Keratinocyte (primary cell): ENCODE data around the gene PVR. TPM values are rescaled to one million over a fixed set of nuclear protein-coding genes. Genes with fewer than 3 reads are reported as not detected.

Experiments used
- DNase-seq: peaks from one replicate; pipeline ENCODE4 v3.0.0-alpha.2; 2011; ENCODE audit warnings: low read depth, missing footprints, low spot score
- FAIRE-seq: peaks from 2 replicates; lab custom pipeline; 2011; peaks lifted over from hg19 to GRCh38; lab: Jason Lieb, UNC
- H2AFZ ChIP-seq: 2 replicates; pipeline ENCODE4 v1.6.0; 2012; ENCODE audit warnings: low read length, control low read depth, inconsistent platforms; ENCODE audit not compliant: control insufficient read depth
- H3K27ac ChIP-seq: 2 replicates; pipeline ENCODE4 v1.5.1; 2011; ENCODE audit warnings: low read length; ENCODE audit not compliant: control insufficient read depth, insufficient read depth
- H3K27me3 ChIP-seq: 3 replicates; pipeline ENCODE4 v1.6.0; 2011; ENCODE audit warnings: low read length; ENCODE audit not compliant: control insufficient read depth, insufficient read depth; ENCODE audit errors: extremely low read depth
- H3K36me3 ChIP-seq, 2 experiments: 2 replicates in 1 of 2; 3 replicates in 1 of 2; pipeline ENCODE4 v1.5.1; 2011; ENCODE audit warnings: low read length in 2 of 2, mild to moderate bottlenecking in 1 of 2; ENCODE audit not compliant: control insufficient read depth in 2 of 2, insufficient read depth in 2 of 2; ENCODE audit errors: extremely low read depth in 1 of 2
- H3K4me1 ChIP-seq: 3 replicates; pipeline ENCODE4 v1.5.1; 2011; ENCODE audit warnings: low read length; ENCODE audit not compliant: control insufficient read depth, insufficient read depth; ENCODE audit errors: extremely low read depth
- H3K4me2 ChIP-seq: 3 replicates; pipeline ENCODE4 v1.6.0; 2011; ENCODE audit warnings: low read depth, low read length; ENCODE audit not compliant: control insufficient read depth, insufficient read depth; ENCODE audit errors: extremely low read depth
- H3K4me3 ChIP-seq, 3 experiments: fragments of 200-600 bp in 1 of 3; sonication (generic) in 1 of 3; 2 replicates in 2 of 3; 3 replicates in 1 of 3; pipeline ENCODE4 v1.5.1; 2011 to 2016; ENCODE audit warnings: low read length in 3 of 3, mild to moderate bottlenecking in 3 of 3, control low read depth in 2 of 3, inconsistent platforms in 1 of 3, low read depth in 1 of 3, mixed read lengths in 1 of 3, mixed run types in 1 of 3, moderate library complexity in 1 of 3; ENCODE audit not compliant: control insufficient read depth in 2 of 3, insufficient read depth in 2 of 3; ENCODE audit errors: extremely low read depth in 1 of 3
- H3K79me2 ChIP-seq: 2 replicates; pipeline ENCODE4 v1.6.0; 2012; ENCODE audit warnings: low read length; ENCODE audit not compliant: control insufficient read depth, insufficient read depth
- H3K9ac ChIP-seq: 3 replicates; pipeline ENCODE4 v1.6.0; 2011; ENCODE audit warnings: low read length; ENCODE audit not compliant: control insufficient read depth, insufficient read depth; ENCODE audit errors: extremely low read depth
- H3K9me1 ChIP-seq: 3 replicates; pipeline ENCODE4 v1.6.0; 2011; ENCODE audit warnings: low read length; ENCODE audit not compliant: control insufficient read depth, insufficient read depth; ENCODE audit errors: extremely low read depth
- H3K9me3 ChIP-seq: 2 replicates; pipeline ENCODE4 v1.5.1; 2012; ENCODE audit warnings: low read depth, low read length; ENCODE audit not compliant: control insufficient read depth
- H4K20me1 ChIP-seq: 3 replicates; pipeline ENCODE4 v1.6.0; 2011; ENCODE audit warnings: low read length; ENCODE audit not compliant: control insufficient read depth, insufficient read depth; ENCODE audit errors: extremely low read depth
- CTCF ChIP-seq, 3 experiments: IDR thresholded peaks in 1 of 3; conservative IDR thresholded peaks in 1 of 3; optimal IDR thresholded peaks in 1 of 3; 2 replicates in 2 of 3; 3 replicates in 1 of 3; pipeline versions ENCODE3 to v1.5.1; 2011; ENCODE audit warnings: low read length in 3 of 3, mild to moderate bottlenecking in 3 of 3, moderate library complexity in 2 of 3, control low read depth in 1 of 3, inconsistent platforms in 1 of 3; ENCODE audit not compliant: insufficient read depth in 2 of 3; ENCODE audit errors: extremely low read depth in 1 of 3
- EZH2 ChIP-seq: IDR thresholded peaks from one replicate; pipeline ENCODE4 v1.6.1; 2012; ENCODE audit warnings: inconsistent platforms, mild to moderate bottlenecking, low read length, moderate library complexity
- dilution Hi-C: fragments of 300-500 bp; cut with MboI; formaldehyde crosslinking; loops from one replicate; pipeline ENCODE4 v1.7.0; 2020; ENCODE audit warnings: low sequenced_read_pairs; ENCODE audit not compliant: extremely low pct_ligation_motif_present
- polyA plus RNA-seq, 5 experiments: library from polyadenylated mRNA; depleted of rRNA in 3 of 5; stranded (reverse) in 3 of 5; stranded (forward) in 1 of 5; unstranded in 1 of 5; fragments of >200 nt; gene quantifications; 1 replicate in 1 of 5; 2 replicates in 3 of 5; 3 replicates in 1 of 5; pipeline versions ENCODE4 v1.2.1 to v1.2.3, GENCODE V29; 2011 to 2012; ENCODE audit warnings: missing spikeins in 2 of 5, low read depth in 1 of 5, low replicate concordance in 1 of 5

The PVR gene
- polyA plus RNA-seq, 1 donor (not counting 4 experiments of a cell fraction or from before 2014, with no cell fraction given): 48.1 TPM

- Histone ChIP-seq H3K4me2 (peak overlapping the region; percentile 63), H3K4me3 (peak overlapping the region in 1 of 3 experiments; percentile 11), H3K9me3 (no peaks in the 10 kb centered on the region), H2AFZ (peak overlapping the region; percentile 49), H3K9me1 (no peaks in the 10 kb centered on the region), H3K27ac (peak overlapping the region; percentile 90), H3K79me2 (no peaks in the 10 kb centered on the region), H3K36me3 (no peaks in the 10 kb centered on the region), H3K27me3 (no peaks in the 10 kb centered on the region), H3K4me1 (peaks cover 25% of the 10 kb centered on the region), H3K9ac (peak overlapping the region; percentile 63), H4K20me1 (no peaks in the 10 kb centered on the region)
- DNase-seq (no peak), FAIRE-seq (no peak)
- TF ChIP-seq EZH2 (no peak), CTCF (optimal IDR thresholded peaks at IDR 0.05 in 1 of 3, IDR thresholded peaks at IDR 0.05 in 1 of 3, conservative IDR thresholded peaks at IDR 0.05 in 1 of 3; ENCODE audit: extremely low read depth in 1 of 3, insufficient read depth in 2 of 3, low read length in 3 of 3) (no peak)
- dilution Hi-C loops: no loop called here
These were observed 48.6 kb downstream of the PVR start for GRCh38 chr19:44692379-44692721.

DNA sequence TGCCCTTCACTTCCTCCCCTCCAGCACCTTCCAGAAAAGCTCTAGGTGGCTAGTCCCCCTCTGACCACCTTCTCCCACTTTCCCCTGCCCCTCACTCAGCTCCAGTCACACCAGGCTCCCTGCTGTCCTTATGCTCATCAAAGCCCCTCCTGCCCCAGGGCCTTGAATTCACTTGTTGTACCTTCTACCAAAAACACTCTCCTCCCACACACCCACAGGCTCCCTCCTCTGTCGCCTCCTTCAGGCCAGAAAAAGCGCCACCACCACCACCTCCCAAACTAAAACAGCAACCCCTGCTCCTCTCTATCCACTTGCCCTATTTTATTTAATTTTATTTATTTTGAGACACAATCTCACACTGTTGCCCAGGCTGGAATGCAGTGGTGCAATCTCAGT, 50.5 kb downstream of the PVR start:
- no peak for FAIRE-seq
- H3K27ac ChIP-seq: no peak overlapping the region
- dilution Hi-C loops: no loop called here

More for the DNA sequence above, 50.5 kb downstream of the PVR start:
- Histone ChIP-seq H3K9me1 (no peaks in the 10 kb centered on the region), H3K27me3 (no peaks in the 10 kb centered on the region), H4K20me1 (no peaks in the 10 kb centered on the region), H3K4me1 (peaks cover 25% of the 10 kb centered on the region), H3K9me3 (no peaks in the 10 kb centered on the region), H3K79me2 (no peaks in the 10 kb centered on the region), H3K9ac (no peak overlapping the region), H2AFZ (no peak overlapping the region), H3K36me3 (no peaks in the 10 kb centered on the region), H3K4me2 (no peak overlapping the region), H3K4me3 (no peak overlapping the region)
- no peak for DNase-seq
- peak; percentile 22 to 42 (median 40) for TF ChIP-seq CTCF (optimal IDR thresholded peaks at IDR 0.05 in 1 of 3, IDR thresholded peaks at IDR 0.05 in 1 of 3, conservative IDR thresholded peaks at IDR 0.05 in 1 of 3; ENCODE audit: extremely low read depth in 1 of 3, insufficient read depth in 2 of 3, low read length in 3 of 3)
- TF ChIP-seq EZH2: no peak
